ENCODE data around the gene WNT2B.

Gene WNT2B

GRCh38 chr1:112576240-112576639, 67.5 kb downstream of the WNT2B start:
- no peak for TF ChIP-seq CTCF (IDR thresholded peaks at IDR 0.05; ENCODE audit: insufficient read depth, low read depth, low read length, missing control alignments)
- no peak for DNase-seq (ENCODE audit: low read depth)
- H3K4me3 ChIP-seq (ENCODE audit: low read length), result no peak overlapping the region
